ENCODE measurements around the gene RNF44.

RNF44 gene

DNA sequence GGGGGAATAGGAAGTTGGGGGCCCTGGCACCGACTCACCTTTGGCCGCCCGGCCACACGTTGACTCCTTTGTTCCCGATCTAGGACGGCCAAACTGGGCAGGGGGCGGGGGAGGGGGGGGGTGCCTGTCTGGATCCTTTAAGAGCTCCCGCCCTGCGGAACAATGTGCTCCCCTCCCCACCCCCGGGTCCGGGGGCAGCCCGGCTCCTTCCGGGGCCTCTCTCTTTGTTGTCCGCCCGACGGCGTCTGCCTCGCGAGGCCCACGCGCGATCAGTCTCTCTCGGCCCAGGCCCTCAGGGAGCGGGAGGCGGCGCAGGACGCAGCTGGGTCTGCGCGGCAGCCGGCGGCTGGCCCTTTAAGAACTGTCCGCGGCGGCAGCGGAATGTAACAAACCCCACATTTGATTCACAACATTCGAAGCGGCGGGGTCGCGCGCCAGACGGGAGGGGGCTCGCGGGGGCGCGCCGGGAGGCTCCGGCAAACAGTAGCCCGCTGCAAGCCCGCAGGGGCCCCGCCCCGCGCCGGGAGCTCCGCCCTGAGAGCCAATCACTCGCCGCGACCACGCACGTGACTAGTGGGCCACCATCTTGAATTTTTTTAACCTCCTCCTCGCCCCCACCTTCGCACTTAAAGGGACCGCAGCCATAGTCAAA, at the start of gene RNF44:
TSS of gene RNF44 (minus strand) at position 501 of the 652 bp plus-strand sequence. CDS start 4,930 bp downstream, outside the sequence.
- DNase-seq (ENCODE audit: low read depth in 2 of 2, low spot score in 1 of 2): peak; percentile 94 to 98

DNA sequence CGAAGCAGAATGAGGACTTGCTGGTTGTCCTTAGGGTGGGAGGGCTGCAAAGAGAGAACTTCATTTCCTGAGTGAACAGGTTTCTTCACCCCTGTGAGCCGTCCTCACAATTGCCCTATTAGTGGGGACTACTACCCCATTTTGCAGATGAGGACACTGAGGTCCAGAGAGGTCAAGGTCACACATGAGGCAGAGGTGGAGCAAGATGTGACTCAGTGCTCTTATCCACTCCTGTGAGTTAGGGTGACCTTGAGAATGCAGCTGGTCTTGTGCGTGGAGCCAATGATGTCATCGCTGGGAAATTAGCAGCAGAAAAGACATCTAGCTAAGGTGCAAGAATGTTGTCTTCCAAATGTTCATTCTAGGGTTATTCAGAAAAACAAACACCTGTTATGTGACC, 45.9 kb upstream of the RNF44 start:
- no peak for DNase-seq (ENCODE audit: low read depth in 2 of 2, low spot score in 1 of 2)

DNA sequence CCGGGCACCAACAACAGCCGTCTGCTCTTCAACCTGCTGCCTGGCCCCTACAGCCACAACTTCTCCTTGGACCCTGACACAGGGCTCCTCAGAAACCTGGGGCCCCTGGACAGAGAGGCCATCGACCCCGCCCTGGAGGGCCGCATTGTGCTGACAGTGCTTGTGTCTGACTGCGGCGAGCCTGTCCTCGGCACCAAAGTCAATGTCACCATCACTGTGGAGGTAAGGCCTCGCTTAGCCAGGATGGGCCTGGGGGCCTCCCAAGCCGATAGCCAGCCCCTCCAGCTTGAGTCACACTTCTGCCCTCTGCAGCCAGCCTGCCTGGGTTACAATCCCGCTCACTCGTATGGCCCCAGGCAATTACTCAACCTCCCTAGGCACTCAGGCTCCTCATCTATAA, 44.2 kb upstream of the RNF44 start:
- DNase-seq (ENCODE audit: low read depth in 2 of 2, low spot score in 1 of 2): no peak

DNA sequence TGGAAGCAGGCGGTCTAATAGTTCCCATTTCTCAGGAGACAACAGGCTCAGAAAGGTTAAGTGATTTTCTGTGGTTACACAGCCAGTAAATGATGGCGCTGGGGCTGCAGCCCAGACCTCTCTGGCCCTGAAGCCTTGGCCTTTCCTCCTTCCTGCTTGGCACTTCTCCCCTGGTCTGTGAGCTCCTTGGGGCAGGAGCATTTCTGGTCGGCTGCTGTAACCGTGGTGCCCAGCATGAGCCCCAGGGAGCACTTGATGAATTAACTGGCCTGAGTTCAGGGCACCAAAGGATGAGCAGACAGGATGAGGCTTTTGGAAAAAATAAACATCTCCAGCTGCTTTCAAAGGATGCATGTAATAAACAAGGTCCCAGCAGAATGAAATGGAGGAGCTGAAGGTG, 42.1 kb upstream of the RNF44 start:
- no peak for DNase-seq (ENCODE audit: low read depth in 2 of 2, low spot score in 1 of 2)

DNA sequence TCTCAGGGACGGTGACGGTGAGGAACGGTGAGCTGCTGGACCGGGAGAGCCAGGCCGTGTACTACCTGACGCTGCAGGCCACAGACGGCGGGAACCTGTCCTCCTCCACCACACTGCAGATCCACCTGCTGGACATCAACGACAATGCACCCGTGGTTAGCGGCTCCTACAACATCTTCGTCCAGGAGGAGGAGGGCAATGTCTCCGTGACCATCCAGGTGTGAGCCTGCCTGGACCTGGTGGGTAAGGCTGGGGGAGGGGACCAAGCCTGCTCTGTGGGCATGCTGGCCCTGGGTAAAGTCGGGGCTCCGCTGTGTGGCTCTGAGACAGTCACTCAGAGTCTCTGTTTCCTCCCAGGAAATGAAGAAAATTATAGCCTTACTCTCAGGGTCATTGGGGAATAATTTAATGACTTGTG, 41.2 kb upstream of the RNF44 start:
- DNase-seq (ENCODE audit: low read depth in 2 of 2, low spot score in 1 of 2): no peak

DNA sequence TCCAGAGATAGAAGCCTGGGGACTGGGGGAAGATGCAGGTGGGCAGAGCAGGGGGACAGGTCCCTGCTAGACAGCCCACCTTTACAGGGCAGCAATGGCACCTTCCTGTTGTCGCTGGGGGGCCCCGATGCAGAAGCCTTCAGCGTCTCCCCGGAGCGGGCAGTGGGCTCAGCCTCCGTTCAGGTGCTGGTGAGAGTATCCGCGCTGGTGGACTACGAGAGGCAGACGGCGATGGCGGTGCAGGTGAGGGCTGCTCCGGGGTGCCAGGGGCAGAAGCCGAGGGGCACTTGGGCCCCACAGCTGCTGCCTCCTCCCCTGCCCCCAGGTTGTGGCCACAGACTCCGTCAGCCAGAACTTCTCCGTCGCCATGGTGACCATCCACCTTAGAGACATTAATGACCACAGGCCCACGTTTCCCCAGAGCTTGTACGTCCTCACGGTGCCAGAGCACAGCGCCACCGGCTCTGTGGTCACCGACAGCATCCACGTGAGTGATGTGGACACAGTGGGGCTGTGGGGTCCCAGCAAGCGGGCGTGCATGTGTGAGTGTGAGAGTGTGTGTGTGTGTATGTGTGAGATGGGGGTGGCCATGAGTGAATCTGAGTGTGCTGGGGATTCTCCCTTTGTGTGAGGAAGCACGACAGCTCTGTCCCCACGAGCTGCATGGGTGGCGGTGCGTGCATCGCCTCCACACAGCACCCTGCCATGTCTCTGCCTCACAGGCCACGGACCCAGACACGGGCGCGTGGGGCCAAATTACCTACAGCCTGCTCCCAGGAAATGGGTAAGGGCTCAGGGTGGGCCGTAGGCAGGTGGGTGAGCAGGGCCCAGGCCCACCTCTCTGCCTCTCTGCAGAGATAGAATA, 40.3 kb upstream of the RNF44 start:
- DNase-seq (ENCODE audit: low read depth in 2 of 2, low spot score in 1 of 2): no peak

DNA sequence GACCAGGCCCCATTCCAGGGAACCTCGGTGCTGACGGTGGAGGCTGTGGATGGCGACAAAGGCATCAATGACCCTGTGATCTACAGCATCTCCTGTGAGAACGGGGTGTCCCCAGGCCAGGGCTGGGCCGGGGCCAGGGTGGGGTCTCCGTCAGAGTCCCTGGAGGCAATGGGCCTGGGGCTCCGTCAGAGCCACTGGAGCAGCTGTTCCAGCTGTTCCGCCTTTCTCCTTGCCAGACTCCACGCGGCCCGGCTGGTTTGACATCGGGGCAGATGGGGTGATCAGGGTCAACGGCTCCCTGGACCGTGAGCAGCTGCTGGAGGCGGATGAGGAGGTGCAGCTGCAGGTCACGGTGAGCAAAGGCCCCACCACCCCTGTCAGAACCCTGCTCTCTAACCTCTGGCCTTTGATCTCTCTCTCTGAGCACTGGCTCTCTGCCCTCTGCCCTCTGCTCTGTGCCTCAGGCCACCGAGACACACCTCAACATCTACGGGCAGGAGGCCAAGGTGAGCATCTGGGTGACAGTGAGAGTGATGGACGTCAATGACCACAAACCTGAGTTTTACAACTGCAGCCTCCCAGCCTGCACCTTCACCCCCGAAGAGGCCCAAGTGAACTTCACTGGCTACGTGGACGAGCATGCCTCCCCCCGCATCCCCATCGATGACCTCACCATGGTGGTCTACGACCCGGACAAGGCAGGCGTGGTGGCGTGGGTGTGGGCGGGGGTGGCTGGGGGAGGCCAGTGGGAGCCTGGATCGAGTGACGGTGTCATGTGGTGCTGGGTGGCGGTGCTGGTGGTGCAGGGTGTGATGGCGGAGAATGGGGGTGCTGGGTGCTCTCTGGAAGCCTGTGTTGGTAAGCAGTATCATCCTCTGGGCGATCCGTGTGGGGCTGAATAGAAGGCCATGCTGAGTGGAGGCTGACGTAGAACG, 38.6 kb upstream of the RNF44 start:
- DNase-seq (ENCODE audit: low read depth in 2 of 2, low spot score in 1 of 2): no peak

DNA sequence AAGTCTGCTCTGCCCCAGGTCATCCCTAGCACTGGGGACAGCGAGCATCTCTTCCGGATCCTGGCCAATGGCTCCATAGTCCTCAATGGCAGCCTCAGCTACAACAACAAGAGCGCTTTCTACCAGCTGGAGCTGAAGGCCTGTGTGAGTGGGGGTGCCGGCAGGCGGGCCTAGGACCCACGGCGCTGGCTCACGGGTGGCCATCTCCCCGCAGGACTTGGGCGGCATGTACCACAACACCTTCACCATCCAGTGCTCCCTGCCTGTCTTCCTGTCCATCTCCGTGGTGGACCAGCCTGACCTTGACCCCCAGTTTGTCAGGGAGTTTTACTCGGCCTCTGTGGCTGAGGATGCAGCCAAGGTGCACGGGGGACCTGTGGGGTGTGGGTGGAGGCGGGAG, 37.9 kb upstream of the RNF44 start:
- DNase-seq (ENCODE audit: low read depth in 2 of 2, low spot score in 1 of 2): no peak

DNA sequence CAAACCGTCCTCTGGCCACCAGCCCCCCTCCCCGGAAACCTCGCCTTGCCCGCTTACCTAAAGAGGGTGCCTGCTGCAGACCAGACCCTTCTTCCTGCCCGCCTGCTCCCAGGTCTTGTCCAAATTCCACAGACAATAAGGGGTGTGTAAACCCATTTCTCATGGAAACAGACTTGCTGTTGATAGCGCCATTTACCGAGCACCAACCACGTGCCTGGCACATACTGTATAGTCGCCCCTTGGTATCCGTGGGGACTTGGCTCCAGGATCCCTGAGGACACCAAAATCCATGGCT, 37.0 kb upstream of the RNF44 start:
- DNase-seq (ENCODE audit: low read depth in 2 of 2, low spot score in 1 of 2): no peak

DNA sequence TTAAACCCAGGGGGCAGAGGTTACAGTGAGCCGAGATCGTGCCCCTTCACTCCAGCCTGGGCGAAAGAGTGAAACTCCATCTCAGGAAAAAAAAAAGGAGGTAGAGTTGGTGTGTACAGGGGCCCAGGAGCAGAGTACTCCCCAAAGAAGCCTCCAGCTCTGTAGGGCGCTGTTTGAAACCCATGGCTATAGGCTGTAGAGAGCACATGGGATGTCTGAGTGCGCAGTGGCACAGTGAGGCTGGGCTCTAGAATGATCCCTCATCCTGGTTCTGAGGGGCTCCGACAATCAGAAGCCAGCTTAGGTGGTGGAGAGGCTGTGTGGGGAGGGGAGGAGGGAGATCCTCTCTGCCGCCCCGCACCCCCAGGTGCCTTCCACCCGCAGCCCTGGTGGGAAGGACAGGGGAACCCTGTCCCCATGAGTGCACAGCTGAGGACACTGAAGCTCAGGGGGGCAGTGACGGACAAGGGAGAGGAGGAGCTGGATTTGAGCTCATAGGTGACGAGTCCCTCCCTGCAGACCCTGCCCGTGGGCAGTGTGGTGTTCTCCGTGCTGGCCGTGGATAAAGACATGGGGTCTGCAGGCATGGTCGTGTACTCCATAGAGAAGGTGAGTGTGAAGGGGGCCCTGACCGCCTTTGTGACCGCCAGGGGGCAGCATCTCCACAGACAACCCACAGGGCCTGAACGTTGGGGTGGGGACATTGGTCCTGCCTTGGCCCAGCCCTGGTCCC, 36.5 kb upstream of the RNF44 start:
- DNase-seq (ENCODE audit: low read depth in 2 of 2, low spot score in 1 of 2): peak; percentile 55 to 77

DNA sequence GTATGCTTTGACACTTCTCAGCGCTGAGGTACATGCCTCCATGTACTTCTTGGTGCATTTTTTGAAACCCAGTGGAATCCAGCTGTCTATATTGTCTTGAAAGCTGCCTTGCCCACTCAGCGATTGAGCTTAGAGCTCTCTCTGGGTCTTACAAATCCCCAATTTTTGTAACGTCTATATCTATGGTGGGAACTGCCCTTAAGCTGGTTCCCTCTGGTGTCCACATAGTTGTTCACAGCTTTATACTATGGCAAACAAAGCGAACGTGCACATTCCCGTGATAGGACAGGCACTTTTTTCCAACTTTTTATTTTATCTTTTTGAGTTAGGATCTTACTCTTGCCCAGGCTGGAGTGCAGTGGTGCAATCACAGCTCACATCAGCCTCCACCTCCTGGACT, 32.8 kb upstream of the RNF44 start:
- DNase-seq (ENCODE audit: low read depth in 2 of 2, low spot score in 1 of 2): no peak

DNA sequence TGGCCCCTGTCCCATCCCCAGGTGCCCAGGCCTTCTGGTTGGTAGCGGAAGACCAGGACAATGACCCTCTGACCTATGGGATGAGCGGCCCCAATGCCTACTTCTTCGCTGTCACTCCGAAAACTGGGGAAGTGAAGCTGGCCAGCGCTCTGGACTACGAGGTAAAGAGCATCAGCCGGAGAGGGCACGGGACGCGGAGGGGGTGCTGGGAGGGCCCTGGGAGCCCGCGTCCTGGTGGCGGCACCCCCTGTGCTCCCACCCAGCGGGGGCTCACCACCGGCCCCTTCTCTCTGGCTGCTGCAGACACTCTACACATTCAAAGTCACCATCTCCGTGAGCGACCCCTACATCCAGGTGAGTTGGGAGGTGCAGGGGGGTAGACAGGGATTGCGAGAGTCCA, 31.5 kb upstream of the RNF44 start:
- DNase-seq (ENCODE audit: low read depth in 2 of 2, low spot score in 1 of 2): no peak

DNA sequence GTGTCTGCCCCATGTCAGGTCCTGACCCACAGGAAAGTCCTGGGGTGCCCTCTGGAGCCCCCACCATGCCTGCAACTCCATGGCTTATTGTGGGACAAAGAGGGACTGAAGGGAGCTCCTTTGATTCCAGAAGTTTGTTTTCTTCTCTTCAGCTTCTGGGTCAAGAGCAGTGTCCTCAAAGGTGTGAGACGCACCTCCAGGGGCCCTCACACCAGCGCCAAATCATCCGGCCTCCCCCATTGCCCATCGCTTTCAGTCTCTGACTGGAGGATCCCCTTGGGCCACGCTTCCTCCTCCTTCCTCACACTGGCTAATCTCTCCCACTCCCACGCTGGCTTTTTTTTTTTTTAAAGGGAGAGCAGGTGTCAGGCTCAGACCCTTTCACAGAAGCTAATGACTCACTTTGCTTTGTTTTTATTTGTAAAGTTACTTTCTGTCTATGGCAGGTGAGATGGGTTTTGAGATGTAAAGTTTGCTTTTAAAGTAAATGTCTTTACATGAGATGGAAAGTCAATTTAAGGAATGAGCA, 28.6 kb upstream of the RNF44 start:
- DNase-seq (ENCODE audit: low read depth in 2 of 2, low spot score in 1 of 2): no peak

DNA sequence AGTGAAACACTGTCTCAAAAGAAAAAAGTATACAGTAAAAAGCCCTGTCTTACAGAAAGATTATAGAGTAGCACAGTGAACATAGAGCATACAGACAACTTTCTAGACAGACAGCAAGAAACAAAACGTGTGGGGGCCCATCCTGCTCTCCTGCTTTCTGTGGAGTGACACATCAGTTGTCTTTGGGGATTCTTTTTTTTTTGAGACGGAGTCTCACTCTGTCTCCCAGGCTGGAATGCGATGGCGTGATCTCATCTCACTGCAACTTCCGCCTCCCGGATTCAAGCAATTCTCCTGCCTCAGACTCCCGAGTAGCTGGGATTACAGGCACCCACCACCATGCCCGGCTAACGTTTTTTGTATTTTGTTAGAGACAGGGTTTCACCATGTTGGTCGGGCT, 26.8 kb upstream of the RNF44 start:
- DNase-seq (ENCODE audit: low read depth in 2 of 2, low spot score in 1 of 2): no peak

DNA sequence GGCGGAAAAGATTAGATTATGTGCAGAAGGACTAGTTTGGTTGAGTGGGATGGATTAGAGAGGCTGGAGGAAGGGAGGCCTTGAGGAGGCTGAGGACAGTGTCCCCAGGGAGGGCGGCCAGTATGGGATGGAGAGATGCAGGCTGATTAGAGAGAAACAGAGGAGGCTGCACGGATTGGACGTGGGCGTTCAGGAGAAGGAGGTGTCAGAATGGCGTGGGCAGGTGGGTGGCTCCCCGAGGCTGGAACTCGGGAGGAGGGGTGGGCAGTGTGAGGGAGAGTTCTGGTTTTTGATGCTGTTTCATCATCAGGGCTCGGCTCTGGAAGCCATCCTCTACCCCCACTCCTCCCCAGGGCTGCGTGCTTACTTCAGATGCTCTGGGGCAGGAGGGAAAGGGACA, 25.0 kb upstream of the RNF44 start:
- DNase-seq (ENCODE audit: low read depth in 2 of 2, low spot score in 1 of 2): no peak

DNA sequence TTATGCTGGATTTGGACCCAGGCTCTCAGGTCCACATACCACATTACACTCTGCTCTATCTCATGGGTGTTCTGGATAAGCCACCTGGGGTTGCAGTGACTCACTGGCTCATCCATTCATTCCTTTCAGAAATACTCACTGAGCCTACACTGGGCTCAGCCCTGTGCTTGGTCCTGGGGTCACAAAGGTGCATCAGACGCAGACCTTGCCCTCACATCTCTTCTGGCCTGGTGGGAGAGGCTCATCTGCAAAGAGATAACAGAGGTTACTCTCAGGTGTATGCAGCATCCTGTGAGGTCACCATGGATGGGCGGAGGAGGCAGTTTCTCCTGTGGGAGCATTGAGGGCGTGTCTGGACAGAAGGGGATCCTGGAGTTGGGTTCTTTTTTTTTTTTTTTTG, 24.1 kb upstream of the RNF44 start:
- no peak for DNase-seq (ENCODE audit: low read depth in 2 of 2, low spot score in 1 of 2)

DNA sequence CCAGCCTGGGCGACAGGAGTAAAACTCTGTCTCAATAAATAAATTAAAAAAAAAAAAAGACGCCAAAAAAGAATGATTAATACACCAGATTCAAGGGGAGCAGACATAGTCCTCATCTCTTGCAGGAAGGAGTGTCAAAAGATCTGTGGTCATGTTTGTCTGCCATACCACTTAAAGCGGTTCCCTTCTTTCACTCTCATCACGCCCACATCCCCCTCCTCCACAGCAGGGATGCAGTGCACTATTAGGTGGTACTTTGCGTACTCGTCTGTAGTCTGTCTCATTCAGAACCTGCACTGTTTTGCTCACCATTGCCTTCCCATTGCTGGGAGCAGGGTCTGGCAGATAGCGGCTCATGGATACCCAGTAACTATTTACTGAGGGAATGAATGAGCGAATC, 23.2 kb upstream of the RNF44 start:
- DNase-seq (ENCODE audit: low read depth in 2 of 2, low spot score in 1 of 2): no peak

DNA sequence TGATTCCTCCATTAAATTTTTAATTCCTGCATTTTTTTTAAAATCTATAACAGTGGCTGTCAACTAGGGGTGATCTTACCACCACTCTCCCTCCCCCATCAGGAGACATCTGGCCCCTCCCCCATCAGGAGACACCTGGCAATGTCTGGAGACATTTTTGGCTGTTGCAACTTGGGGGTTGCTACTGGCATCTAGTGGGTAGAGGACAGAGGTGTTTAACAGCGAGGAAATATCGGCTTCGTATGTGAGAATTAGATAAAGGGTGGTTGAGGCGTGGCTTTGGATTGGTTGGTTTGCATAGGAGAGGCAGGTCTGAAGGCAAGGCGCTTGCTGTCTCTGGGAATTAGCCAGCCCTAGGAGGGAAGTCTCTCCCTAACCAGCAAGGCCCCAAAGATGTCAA, 22.5 kb upstream of the RNF44 start:
- no peak for DNase-seq (ENCODE audit: low read depth in 2 of 2, low spot score in 1 of 2)

DNA sequence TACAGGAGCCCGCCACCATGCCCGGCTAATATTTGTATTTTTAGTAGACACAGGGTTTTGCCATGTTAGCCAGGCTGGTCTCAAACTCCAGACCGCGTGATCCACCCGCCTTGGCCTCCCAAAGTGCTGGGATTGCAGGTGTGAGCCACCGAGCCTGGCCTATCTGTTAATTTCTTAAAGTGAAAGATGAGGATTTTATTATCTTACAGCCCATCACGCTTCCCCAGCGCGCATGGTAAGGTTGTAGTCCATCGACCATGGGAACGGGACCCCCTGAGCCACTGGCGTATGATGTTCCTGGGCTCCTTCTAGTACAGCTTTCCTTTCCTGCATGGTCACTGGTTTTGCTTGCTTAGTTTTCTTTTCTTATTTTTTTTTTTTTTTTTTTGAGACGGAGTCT, 20.6 kb upstream of the RNF44 start:
- DNase-seq (ENCODE audit: low read depth in 2 of 2, low spot score in 1 of 2): no peak

DNA sequence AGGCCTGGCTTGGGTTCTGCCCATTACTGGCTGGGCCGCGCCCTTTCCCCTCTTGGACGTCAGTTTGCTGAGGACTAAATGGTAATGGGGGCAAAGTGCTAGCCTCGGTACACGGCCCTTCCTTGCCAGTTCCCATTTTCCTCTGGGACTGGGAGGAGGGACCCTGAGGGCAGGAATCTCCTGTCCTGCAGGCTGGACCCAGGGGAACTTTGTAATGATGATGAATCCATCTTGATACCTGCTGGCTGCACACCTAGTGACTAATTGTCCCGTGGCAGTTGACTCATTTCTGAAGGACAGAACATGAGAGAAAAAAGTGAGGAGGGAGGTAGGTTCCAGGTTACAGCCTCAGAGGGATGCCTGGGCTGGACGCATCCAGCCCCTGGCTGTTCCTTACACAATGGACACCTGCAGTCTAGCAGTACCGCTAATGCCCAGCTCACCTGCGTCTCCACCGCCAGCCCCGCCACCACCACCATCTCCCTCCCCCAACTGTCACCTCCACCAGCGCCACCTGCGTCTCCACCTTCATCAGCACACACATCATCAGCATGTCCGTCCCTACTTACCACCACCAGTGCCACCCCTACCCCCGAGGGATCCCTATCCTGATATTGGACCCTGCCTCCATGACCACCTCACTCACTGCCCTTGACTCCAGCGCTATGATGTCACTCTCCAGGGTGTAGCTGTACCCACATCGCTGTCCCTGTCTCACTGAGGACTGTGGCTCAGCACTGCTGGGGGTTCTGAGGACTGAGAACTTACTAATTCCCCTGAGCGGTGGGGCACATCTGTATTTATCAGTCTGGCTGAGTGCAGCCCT, 16.3 kb upstream of the RNF44 start:
- no peak for DNase-seq (ENCODE audit: low read depth in 2 of 2, low spot score in 1 of 2)

All from stimulated activated CD8-positive, alpha-beta memory T cell treated with anti-CD3 and anti-CD28 coated beads, Interleukin-4, amount 100 ng/mL, for 4 hours (primary cell).